DMS79 (cell line): ENCODE measurements around the gene TMPRSS4.

Experiments
- DNase-seq: peaks from one replicate; lab custom pipeline; 2025; lab: John Stamatoyannopoulos, UW

The TMPRSS4 gene

DNA sequence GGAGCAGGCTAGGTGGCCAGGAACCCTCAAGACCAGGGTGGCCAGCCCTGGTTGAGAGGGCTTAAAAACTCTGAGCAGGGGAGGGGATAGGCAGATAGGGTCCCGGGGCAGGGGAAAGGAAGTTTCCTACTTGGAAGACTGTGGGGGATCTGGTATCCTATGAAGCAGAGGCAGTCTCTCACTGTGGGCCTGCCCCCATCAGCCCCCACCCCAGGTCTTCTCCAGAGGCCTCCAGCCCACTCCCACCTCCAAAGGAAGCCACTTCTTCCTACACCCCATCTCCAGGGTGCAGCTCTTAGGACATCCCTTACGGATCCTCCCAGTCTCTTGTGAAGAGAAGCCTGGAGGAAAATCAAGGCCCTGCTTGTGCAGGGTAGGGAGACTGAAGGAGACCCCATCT, 59.5 kb downstream of the TMPRSS4 start:
- DNase-seq: no peak

- no peak for DNase-seq
Measured at GRCh38 chr11:118136801-118137200, 59.9 kb downstream of the TMPRSS4 start.

GRCh38 chr11:118138839-118139420, 62.1 kb downstream of the TMPRSS4 start:
- DNase-seq: no peak

DNA sequence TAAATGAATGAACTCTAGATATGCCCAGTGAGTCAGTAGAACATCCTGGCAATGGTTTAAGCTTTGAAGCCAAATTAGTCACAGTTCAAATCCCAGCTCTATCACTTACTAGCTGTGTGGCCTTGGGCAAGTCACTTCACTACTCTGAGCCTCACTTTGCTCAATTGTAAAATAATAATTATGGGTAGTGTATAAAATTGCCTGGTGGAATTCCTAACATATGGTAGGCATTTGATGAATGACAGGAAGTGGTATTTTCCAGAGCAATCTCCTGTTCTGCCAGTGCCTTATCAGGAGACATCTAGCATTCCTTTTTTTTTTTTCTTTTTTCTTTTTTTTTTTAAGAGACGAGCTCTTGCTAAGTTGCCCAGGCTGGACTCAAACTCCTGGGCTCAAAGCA, 62.7 kb downstream of the TMPRSS4 start:
- no peak for DNase-seq

DNA sequence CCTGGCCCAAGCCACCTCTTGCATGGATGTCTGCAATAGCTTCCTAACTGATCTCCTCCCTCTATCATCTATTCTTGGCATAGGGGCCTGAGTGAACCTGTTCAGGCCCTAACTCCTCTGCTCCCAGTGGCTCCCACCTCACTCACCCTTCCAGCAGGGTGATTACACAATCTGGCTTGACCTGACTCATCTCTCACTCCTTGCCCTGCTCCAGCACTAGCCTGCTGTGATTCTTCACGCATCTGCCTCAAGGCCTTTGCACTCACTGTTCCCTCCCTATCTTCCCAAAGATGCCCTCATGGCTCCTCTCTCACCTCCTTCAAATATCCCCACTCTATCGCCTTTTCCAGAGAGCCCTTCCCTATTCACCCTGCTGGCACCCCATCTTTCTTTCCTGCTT, 65.2 kb downstream of the TMPRSS4 start:
- no peak for DNase-seq

- no peak for DNase-seq
Measured at GRCh38 chr11:118142809-118143208, 65.9 kb downstream of the TMPRSS4 start.

DNA sequence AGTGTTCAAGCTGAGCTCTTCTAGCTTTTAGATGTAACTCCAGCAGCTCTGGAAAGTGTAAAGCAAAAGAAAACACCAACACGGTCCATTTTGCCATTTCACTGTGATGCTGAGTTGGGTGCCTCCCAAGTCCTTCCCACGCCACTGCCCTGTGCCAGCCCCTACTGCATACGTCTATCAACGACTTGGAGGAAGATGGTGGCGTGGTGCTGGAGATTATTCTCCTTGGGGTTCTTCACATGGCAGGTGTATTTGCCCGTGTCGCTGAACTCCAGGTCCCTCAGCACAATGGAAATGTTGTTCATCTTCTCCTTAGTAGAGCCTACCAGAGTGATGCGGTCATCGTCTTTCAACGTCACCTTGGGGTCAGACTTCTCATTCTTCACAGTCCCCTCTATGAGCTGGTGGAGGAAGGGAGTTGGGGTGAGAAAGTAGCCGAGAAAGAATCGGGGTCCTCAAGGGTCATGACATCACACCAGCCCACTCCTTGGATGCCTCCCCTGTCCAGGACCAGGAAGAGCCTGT, 66.8 kb downstream of the TMPRSS4 start:
- DNase-seq: no peak

DNA sequence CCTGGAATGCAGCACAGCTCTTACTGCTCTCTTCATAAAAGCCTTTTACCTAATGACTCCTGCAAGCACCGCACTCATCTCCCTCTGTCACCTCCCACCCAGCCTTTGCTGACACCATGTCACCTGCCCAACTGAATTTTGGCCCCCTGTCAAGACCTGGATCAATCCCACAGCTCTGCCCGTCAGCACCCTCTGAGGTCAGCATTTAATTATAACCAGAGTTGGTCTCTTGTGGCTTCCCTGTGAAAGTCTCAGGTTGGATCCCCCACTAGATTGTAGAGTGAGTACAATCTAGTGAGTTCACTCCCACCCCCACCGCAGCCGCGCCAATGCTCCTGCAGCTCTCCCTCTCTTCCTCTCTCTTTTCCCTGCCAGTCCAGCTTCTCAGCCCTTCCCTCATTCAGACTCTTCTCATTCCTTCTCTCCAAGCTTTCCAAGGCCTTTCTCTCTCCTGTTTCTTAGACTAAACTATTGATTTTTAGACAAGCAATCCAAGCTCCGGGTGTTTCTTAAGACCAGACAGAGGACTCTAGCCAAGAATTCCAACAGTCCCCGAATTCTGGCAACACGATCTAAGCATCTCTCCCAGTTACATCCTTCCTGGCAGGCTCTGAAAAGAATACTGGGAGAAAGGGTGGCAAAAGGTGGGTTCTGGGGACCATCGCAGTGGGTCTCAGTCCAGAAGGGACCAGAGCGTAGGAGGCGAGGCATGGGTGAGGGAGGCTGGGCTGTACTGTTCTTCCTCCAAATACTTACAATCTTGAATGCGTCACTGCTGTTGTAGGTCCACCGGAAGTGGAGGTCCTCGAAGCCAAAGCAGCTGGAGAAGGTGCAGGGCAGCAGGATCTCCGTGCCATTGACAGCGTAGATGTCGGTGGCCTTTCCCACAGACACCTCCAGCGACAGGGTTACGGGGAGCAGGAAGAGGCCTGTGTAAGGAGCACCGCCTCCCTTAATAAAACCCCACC, 67.7 kb downstream of the TMPRSS4 start:
- DNase-seq: no peak

GRCh38 chr11:118145285-118146227, 68.7 kb downstream of the TMPRSS4 start:
- DNase-seq: peak; percentile 76

- no peak for DNase-seq
Measured at GRCh38 chr11:118146554-118146953, 69.7 kb downstream of the TMPRSS4 start.

DNA sequence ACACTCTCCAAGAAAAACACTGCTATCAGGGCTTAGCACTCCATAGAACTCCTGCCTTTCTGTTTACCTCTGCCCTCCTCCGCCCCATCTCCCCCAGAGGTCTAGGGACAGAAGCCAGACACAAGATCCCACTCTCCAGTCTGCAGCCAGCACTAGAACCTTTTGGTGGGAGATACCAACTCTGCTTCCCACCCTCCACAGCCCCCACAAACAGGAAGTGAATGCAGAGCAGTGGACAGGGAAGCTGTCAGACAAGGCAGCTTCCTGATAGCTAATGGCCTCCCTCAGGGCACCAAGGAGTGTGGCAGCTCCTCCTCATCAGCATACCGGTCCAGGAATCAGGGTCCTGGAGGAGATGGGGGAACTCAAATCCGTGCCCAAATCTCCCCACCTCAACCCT, 70.6 kb downstream of the TMPRSS4 start:
- no peak for DNase-seq

GRCh38 chr11:118148240-118148639, 71.4 kb downstream of the TMPRSS4 start:
- DNase-seq: no peak

- DNase-seq: no peak
Measured at GRCh38 chr11:118148856-118149255, 72.0 kb downstream of the TMPRSS4 start.

- DNase-seq: no peak
Measured at GRCh38 chr11:118149493-118149892, 72.6 kb downstream of the TMPRSS4 start.

DNA sequence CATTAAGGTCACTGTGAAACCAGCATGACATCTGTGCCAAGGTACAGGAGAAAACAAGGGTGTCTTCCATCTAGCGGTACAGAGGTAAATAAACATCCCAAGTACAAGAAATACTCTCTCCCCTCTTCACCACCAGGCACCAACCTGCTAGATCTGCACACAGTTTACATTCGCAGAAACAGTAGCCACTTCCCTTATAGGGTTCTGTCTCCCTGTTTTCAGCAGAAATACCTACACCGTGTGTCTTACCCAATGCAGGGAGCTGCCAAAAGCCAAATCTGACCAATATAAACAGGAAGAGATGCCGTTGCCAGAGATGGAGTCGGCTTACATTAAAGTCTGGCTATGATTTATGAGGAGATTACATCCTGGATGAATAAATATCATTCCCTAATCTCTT, 74.6 kb downstream of the TMPRSS4 start:
- DNase-seq: no peak

GRCh38 chr11:118152020-118152551, 75.2 kb downstream of the TMPRSS4 start:
- DNase-seq: no peak

DNA sequence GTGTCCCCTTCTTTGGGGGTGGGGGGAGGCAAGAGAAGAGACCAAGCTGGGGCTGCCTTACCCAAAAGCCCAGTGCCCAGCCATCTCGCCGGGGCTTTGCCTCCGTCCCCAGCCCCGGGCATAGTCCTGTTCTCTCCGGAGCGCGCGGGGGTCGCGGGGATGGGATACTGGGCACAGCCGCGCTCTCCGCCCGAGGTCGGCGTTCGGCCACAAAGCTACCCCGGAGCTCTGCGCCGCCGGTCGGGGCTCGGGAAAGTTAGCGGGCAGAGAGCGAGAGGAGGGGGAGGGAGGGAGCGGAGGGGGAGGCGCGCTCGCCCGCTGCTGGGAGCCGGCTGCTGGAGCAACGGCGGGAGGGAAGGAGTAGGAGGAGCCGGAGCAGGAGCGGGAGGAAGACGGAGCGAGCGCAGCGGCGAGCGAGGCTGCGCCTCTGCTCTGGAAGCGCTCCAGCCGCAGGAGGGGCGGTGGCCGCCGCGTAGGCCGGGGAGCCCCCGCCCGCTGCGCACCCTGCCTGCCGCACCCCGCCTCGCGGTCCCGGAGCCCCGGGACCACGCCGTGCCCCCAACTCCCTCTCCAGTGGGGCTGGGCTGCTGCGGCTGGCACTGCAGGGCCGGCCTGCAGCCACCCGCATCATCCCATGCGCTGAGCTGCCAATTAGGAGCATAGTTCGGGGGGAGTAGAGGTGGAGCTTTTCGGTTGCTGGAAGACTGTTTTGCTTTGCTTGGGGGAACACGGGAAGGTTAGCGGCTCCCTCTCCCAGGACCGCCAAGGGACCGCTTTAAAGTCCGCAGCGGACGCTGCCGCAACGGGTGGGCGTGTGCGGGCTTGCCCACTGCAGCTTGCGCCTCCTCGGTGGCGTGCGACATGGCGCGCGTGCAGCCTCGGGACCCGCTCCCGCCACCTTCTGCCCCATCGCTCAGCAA, 75.9 kb downstream of the TMPRSS4 start, which contains the start of gene SCN4B:
TSS of gene SCN4B (minus strand) at position 272 of the 920 bp plus-strand sequence. CDS start at position 122, 150 bp downstream.
- DNase-seq: no peak

DNA sequence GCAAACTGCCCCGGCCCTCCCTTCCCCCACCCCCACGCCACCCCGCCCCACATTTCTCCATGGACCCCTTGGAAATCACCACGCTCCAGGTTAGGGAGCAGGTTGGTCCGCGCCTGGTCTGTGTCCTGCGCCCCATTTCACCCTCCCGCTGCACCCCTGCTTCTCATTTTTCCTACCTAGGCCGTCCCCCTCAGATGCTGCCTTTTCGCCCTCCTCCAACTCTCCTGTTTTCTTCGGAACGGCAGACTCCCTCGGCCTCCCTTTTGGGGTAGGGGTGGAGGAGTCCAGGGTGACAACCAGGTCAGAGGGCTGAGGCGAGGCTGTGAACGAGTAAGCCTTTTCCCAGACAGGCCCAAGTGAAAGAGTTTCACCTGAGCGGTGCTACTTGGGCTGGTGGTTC, 76.6 kb downstream of the TMPRSS4 start:
- DNase-seq: no peak

GRCh38 chr11:118153976-118154375, 77.1 kb downstream of the TMPRSS4 start:
- DNase-seq: no peak

DNA sequence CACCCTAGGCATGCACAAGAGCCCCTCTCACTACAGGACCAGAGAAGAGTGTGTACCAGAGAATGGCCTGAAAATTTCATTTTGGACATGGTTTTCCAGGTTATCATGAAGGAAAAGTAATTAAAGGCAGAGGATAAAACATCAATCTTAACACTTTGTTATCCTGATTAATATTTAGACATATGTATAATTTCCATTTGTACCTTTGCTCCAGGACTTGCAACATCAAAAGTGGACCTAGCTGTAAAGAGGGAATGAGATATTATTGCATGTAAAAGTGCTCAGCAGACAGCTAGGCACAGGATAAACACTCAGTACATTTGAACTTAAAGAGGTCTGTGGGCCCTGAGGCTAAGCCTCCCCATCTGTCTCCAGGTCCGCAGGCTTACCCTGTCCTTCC, 77.8 kb downstream of the TMPRSS4 start:
- DNase-seq: no peak
